NCI-H187 (cell line): Measurements from ENCODE around the gene CRISPLD2.

Experiments
- DNase-seq, 2 experiments: peaks; one replicate each; lab custom pipeline; 2025; lab: John Stamatoyannopoulos, UW

Gene CRISPLD2

DNA sequence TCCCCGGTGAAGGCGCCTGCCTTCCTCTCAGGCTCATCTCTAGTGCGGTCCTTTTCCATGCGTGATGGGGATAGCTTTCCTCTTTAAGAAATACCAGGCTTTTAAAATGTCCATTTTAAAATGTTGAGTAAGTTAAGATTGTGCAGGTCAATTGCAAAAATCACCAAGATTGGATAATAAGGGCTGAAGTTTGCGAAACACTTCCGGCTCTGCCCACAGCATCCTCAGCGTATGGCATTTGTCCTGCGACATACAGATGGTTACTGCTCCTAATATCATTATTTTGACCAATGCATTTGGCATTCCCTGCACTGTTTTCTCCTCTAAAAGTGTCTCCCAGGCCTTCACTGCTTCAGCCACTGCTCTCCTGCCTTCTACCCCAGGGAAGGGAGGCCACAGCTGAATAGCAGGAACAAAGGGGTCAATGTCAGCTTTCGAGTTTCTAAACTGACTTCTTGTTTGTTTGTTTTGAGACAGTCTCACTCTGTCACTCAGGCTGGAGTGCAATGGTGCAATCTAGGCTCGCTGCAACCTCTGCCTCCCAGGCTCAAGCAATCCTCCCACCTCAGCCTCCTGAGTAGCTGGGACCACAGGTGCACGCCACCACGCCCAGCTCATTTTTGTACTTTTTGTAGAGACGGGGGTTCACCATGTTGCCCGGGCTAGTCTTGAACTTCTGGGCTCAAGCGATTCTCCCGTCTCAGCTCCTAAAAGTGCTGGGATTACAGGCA lies 91.9 kb downstream of the CRISPLD2 start:
- no peak for DNase-seq

DNA sequence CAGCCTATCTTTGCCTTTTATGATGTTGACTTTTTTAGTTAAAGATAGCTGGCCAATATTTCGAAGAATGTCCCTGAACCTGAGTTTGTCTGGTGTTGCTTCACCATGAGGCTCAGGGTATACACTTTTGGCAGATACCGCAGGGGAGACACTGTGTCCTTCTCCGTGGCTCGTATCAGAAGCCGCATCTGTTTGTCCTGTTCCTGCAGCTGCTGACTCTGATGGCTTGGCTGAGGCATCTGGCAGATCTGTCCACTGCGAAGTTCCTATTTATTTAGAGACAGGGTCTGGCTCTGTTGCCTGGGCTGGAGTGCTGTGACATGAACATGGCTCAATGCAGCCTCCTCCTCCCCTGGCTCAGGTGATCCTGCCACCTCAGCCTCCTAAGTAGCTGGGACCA lies 93.5 kb downstream of the CRISPLD2 start:
- DNase-seq, result no peak

- no peak for DNase-seq
These were observed 94.5 kb downstream of the CRISPLD2 start for GRCh38 chr16:84914273-84914672.

GRCh38 chr16:84916178-84916577 lies 96.4 kb downstream of the CRISPLD2 start:
- no peak for DNase-seq

DNA sequence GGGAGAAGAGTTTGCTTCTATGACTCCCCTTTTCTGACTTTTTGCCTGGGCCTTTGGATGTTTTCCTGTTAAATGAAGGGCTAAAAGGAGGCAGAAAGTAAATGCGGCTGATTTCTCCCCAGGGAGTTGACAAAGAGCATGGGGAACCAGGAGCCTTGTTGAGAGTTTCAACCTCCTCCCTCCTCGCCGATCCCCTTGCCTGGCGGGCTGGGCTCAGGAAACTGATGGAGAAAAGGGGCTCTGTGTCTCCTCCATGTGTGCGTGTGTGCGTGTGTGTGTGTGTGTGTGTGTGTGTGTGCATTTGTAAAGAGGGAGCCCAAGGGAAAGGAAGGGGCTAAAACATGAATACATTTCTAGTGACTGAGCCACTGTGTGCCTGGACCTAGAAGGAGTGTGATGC lies 97.1 kb downstream of the CRISPLD2 start:
- no peak for DNase-seq

GRCh38 chr16:84917492-84917891 lies 97.7 kb downstream of the CRISPLD2 start:
- DNase-seq, result no peak

GRCh38 chr16:84918006-84918909 lies 98.5 kb downstream of the CRISPLD2 start:
- DNase-seq, result no peak

- DNase-seq, result no peak
These were observed 99.5 kb downstream of the CRISPLD2 start for GRCh38 chr16:84919269-84919668.

DNA sequence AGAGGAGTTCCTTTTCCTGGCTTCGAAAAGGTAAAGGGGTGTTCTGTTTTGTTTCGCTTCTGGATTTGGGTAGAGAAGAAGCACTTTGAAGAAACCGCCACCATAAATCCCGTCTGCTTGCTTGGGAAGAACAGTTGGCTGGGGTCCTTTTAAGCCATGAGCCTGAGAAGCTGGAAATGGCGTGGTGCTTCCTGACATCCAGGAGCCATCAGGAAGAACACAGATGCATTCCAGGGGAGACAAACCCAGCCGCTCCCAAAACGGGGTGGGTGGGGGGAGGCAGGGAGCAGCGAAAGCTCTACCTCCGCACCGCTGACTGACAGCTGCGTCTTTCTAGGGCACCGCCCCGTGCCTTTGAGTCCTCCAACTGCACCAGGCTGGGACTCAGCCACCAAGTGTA lies 99.9 kb downstream of the CRISPLD2 start:
- DNase-seq, result no peak

- no peak for DNase-seq
These were observed 100.5 kb downstream of the CRISPLD2 start for GRCh38 chr16:84920333-84920732.

DNA sequence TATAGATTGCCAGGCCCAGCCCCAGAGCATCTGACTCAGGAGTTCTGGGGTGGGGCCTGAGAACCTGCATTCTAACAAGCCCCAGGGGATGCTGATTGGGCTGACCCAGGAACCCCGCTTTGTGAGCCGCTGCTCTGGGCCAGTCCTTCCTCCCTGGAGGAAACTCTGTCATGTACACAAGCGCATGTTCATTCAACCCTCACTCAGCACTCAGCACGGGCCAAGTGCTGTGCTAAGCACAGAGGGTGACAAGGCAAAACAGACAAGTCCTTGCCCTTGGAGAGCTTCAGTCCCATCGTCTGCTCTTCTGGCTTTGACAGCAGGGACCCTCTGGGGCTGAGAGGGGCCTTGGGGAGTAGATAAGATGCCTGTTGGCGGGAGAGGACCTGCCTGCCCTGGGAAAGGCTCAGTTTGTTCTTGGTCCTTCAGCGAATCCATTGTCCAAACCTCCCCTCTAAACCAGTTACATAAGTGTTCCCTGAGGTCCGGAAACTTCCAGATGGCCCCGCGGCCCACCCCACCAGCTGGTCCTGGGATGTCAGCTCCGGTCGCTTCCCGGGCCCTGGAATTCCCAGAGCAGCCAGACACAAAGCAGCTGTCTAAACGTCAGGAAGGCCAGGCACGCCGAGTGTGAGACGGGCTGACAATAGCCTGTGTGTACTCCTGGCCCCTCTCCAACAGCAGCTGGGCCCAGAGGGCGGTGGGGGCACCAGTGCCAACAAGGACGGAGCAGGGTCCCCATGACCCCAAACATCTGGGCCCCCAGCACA lies 102.8 kb downstream of the CRISPLD2 start:
- no peak for DNase-seq

DNA sequence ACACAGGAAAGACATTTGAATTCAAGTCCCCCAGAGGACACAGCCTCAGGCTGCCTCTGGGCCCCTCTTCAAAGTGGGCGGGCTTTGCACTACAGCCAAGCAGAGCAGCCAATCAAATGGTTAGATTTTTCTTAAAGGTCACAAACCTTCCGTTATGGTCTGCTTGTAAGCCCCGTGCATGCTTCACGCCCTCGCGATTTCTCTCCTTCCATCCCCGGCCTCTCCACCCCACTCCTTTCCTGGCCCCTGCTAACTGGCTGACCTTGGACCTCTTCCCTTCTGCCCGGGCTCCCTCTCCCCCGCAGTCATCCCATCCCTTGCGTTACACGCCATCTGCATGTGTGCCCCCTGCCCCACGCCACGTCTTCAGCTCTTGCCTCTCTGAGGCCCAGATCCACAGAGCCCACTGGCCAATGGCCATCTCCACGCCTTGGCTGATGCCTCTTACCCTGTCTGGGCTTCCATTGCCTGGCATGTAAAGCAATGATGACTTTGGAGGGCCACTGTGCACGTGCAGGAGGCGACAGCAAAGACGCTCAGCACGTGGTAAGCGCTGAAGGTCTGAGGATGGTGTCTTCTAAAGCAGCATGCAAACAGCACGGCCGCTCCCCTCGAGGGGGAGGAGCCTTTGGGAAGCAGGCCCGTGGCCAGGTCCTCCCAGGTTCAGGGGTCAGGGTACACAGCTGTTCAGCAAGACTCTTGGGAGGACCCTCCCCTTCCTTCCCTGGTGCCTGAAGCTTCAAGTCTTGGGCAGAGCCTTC lies 104.7 kb downstream of the CRISPLD2 start:
- no peak for DNase-seq

DNA sequence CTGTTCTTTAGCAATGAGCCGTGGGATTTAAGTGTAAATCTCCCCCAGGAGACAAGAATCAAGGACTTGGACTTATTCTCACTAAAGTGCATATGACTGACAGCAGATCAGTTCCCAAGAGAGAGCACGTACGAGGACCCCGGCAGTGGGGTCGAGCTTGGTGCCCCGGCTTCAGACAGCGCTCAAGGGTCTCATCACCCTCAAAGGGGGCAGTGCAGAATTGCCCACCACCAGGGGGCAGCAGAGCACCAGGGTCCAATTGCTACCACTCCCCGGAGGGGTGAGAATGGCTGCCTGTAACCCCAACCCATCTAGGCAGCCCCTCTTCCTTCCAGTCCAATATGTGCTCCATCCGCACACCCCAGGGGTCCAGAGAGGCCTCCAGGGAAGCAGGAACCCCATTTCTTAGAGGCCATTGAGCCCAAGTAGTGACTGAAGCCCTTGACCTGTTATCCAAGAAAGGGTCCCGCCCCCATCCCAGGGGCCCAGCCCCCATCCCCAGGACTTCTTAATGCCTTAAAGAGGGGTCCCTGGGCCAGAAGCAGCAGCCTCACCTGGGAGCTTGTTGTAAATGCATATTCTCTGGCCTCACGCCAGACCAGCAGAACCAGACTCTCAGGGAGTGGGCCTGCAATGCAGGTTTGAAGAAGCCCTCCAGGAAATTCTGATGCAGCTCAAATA lies 105.4 kb downstream of the CRISPLD2 start:
- no peak for DNase-seq

DNA sequence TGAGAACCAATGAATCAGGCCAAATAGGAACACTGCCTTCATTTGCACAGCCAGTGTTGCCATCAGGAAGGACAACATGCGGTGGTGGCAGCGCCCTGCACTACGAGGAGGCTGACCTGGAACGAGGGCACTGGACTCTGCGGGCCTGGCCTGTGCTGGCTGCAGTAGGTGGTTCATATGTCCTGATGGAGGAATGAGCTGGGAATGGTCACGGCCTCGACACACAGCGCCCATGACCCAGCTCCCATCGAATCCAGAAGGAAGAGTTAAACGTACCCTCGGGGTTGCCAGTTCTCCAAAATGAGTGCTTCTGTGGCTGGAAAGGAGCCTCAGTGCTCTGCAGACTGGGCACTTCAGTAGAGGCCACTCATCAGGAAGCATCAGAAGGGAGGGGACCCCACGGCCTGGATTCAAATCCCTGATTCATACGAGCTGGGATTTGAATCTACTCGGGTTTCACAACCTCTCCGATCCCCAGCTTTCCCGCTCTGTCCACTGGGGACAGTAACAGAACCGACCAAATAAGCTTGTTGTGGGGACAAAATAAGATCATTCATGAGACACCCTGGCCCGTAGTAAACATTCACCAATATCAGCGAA lies 106.1 kb downstream of the CRISPLD2 start:
- DNase-seq, result no peak

DNA sequence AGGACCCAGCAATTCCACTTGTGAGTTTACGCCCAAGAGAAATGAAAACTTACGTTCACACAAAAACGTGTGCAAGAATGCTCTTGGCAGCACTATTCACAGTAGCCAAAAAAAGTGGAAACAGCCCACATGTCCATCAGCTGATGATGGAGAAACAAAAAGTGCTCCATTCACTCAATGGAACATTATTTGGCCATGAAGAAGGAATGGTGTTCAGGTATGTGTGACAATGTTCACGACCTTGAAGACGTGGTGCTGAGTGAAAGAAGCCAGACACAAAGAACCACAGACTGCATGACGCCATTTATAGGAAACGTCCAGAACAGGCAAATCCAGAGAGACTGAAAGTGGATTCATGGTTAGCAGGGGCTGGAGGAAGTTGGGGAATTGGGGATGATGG lies 106.7 kb downstream of the CRISPLD2 start:
- DNase-seq, result no peak

DNA sequence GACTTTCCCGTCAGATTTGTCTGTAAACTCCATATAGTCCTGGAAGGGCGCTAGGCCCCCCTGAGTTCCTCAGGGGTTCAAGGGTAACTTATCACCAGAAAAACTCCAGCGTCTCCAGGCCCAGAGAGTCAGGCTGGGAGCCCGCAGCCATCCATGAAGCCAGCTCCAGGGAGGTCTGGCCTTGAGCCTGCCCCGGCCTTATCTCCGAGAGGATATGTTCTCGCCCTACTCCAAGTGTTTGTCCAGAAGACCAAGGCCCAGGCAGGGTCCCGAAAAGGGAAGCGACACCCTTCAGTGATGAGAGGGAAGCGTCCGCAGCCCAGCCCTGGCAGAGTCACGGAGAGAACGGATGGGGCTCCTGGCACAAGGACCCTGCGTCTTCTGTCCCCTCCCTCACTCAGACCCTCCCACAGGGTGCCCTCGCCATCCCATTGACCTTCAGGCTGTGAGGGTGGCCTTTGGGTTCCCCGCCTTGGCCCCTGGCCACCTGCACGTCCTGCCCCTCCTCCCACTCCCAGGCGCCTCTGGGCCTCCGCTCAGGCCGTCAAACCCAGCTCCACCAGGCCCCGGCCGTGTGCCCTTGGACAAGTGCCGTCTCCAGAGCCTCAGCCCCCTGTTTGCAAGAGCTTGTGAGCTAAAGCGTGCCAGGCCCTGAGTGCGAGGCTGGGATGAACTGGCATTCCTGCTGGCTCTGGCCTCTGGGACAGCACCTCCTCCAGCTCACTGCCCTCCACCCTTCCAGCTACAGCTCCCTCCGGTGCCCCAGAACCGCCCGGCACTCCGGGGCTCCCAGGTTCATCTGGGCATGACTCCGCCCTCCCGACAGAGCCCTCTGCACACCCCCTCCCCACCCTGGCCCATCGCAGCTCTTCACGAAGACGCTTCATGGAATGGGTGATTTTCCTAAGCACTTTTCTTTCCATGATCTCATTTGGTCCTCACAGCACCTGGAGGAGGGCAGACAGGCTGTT lies 108.1 kb downstream of the CRISPLD2 start:
- no peak for DNase-seq

DNA sequence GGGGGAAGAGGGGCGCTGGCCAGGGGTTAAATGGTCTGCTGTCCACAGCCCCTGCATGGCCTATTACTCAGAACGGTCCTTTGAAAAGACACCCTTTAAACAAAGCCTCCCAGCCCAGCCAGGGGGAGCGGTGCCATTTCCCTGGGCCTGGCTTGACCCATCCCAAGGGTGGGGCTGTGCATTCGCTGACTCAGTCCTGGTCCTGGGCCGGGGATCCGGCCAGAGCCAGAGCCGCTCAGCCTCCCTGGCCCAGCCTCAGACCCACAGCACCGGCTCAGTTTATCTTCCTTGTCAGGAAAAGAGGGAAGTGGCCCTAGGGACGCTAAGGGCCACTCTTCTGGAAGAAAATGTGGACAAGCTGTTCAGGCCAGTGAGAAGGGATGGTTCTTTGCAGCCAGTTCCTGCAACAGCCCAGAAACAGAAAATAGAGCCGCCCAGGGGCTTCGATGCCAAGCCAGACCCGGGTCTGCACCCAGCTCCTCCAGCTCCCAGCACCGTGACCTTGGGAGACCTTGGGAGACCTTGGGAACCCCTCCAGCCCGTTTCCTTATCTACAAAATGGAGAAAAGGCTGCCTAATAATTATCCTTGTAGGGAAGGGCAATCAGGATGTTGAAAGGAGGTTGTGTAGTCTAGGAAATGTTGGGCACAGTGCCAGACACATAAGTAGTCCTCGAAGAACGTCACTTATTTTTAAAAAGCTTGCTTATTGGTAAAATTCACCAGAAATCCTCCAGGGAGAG lies 109.1 kb downstream of the CRISPLD2 start:
- no peak for DNase-seq

DNA sequence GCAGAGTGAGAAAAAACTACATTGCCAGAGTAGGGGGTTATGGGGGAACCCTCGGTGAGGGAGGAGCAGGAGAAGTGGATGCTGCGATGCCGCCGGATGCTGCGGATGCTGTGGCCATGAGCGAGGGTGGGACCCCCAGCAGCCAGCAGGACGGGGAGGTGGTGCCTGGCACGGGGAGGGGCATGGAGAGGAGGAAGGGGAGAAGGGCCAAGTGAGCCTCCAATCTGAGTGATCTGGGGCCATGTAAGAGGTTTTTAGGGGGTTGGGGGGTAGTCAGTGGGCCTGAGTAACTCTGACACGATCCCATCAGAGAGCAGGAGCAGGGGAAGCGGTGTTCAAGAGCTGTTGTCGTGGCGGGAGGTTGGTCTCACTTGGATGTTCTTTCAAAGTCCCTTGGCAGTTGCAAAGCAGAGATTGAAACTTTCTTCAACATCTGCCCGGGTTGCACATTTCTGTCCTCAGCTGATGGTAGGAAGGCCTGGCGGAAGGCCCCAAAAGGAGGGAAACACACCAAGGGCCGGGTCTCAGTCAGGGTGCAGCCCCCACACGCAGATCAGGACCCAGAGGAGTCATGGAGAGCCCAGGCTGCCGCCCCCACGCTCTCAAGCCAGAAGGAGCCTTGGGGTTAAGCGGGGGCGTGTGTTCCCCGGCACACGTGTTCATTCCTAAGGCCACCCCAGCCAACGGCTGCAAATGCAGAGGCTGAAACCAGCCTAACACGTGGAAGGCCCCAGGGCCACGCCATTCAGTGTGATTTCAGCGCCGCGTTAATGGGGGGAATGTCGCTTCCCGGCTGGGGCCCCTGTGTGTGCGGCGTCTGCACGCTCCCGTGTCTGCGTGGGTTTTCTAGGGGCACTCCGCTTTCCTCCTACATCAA lies 109.9 kb downstream of the CRISPLD2 start:
- DNase-seq, result no peak
